Lung (tissue), 12 donors: ENCODE results near the gene MTARC1. TPM values are rescaled to one million over a fixed set of nuclear protein-coding genes. Genes with fewer than 3 reads are reported as not detected.
A peak's percentile ranks its signal among the peaks of the same experiment; 100 is the strongest.

Source experiments
- ATAC-seq: fragments of 200-7000 bp; cut with Tn5 transposase; one replicate; pipeline ENCODE4 v1.9.1; 2020; ENCODE audit warnings: moderate number of reproducible peaks; ENCODE audit not compliant: insufficient read depth, low FRiP score
- DNase-seq, 3 donors: peaks; one replicate each; pipeline ENCODE4 v3.0.0-alpha.2; 2013 to 2017
- H3K27ac ChIP-seq, 2 donors: one replicate each; pipeline ENCODE4 v1.5.1; 2013; ENCODE audit warnings: mild to moderate bottlenecking in 2 of 2, moderate library complexity in 2 of 2, control low read depth in 1 of 2, inconsistent platforms in 1 of 2, low read depth in 1 of 2, low read length in 1 of 2
- H3K27me3 ChIP-seq, 3 donors: one replicate each; pipeline ENCODE4 v1.5.1; 2013; ENCODE audit warnings: low read length in 2 of 3; ENCODE audit not compliant: control insufficient read depth in 3 of 3, insufficient read depth in 3 of 3
- H3K36me3 ChIP-seq, 4 donors: one replicate each; pipeline ENCODE4 v1.5.1; 2013; ENCODE audit warnings: low read length in 4 of 4, mild to moderate bottlenecking in 1 of 4, moderate library complexity in 1 of 4; ENCODE audit not compliant: control insufficient read depth in 4 of 4, insufficient read depth in 4 of 4
- H3K4me1 ChIP-seq, 5 donors: one replicate each; pipeline ENCODE4 v1.5.1; 2013; ENCODE audit warnings: low read length in 5 of 5, mild to moderate bottlenecking in 2 of 5, moderate library complexity in 1 of 5; ENCODE audit not compliant: control insufficient read depth in 5 of 5, insufficient read depth in 5 of 5
- H3K4me3 ChIP-seq: one replicate; pipeline ENCODE4 v1.5.1; 2013; ENCODE audit warnings: mild to moderate bottlenecking, control low read depth, moderate library complexity
- H3K9ac ChIP-seq, 2 donors: one replicate each; pipeline ENCODE4 v1.5.1; 2013; ENCODE audit warnings: low read length in 2 of 2, control low read depth in 1 of 2; ENCODE audit not compliant: insufficient read depth in 1 of 2
- H3K9me3 ChIP-seq, 4 donors: one replicate each; pipeline ENCODE4 v1.5.1; 2013; ENCODE audit warnings: low read length in 3 of 4, mild to moderate bottlenecking in 1 of 4, moderate library complexity in 1 of 4; ENCODE audit not compliant: control insufficient read depth in 4 of 4, insufficient read depth in 3 of 4
- WGBS, 2 donors: extraction: QIAGEN DNeasy Blood & Tissue Kit; methylation state at CpG; one replicate each; pipeline ENCODE4 v1.1.7; 2013; 5-methylcytosine and 5-hydroxymethylcytosine counted together
- polyA plus RNA-seq, 2 donors: library from polyadenylated mRNA; stranded (reverse); fragments of 200-250 nt; gene quantifications; one replicate each; pipeline ENCODE4 v1.2.1, GENCODE V29; 2013
- total RNA-seq, 2 donors: library from RNA; depleted of rRNA in 1 of 2; stranded (reverse); fragments of >200 nt in 1 of 2; gene quantifications; one replicate each; pipeline ENCODE4 v1.2.1, GENCODE V29; 2014 to 2021
- TF ChIP-seq, protein P1 (sequence below): IDR thresholded peaks from 2 replicates; pipeline ENCODE4 v1.5.1; 2012; ENCODE audit warnings: mild to moderate bottlenecking; ENCODE audit errors: control extremely low read depth, extremely low read depth
- donor health status: control.
- donor health status: control.
- donor health status: Bipolar disorder and iron deficiency.
- donor health status: healthy.
- donor health status: DM: yes; HTN: yes; CAD: no.

The MTARC1 gene
- total and polyA plus RNA-seq, 4 donors = 10.1 to 22.3 (median 15.7) TPM

DNA sequence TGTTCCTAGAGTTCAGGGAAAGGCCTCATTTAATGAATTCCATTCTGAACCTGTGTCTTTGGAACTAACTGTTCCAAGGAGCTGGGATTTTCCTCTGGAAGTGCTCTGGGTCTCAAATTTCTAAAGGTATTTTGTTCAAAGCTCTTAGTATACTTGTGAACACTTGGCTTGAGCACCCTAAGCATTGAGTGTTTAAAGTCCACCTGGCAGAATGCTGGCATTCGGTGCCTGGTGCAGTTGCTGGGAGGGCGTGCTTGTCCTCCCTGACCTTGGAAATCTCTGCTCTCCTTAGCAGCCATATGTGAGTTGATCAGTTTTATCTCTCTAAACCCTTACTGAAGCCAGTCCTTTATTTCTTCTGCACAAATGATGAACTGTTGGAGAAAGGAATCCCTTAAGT is 35.6 kb upstream of the MTARC1 start:
- Histone ChIP-seq H3K4me1 (peaks cover 9 to 73% (median 37%) of the 10 kb centered on the region in 5 donors), H3K36me3 (peaks cover 0 to 18% (median 14%) of the 10 kb centered on the region in 4 donors), H3K9ac (no peak overlapping the region), H3K27me3 (no peaks in the 10 kb centered on the region), H3K4me3 (no peak overlapping the region), H3K27ac (no peak overlapping the region), H3K9me3 (peaks cover 0 to 3% (median 0%) of the 10 kb centered on the region in 4 donors)
- WGBS, 2 donors = 59 to 83% methylated on average over 2 of the region's 2 CpGs
- ATAC-seq (no peak), DNase-seq (peak; percentile 53 to 77 (median 55))
- TF ChIP-seq, protein P1, sequence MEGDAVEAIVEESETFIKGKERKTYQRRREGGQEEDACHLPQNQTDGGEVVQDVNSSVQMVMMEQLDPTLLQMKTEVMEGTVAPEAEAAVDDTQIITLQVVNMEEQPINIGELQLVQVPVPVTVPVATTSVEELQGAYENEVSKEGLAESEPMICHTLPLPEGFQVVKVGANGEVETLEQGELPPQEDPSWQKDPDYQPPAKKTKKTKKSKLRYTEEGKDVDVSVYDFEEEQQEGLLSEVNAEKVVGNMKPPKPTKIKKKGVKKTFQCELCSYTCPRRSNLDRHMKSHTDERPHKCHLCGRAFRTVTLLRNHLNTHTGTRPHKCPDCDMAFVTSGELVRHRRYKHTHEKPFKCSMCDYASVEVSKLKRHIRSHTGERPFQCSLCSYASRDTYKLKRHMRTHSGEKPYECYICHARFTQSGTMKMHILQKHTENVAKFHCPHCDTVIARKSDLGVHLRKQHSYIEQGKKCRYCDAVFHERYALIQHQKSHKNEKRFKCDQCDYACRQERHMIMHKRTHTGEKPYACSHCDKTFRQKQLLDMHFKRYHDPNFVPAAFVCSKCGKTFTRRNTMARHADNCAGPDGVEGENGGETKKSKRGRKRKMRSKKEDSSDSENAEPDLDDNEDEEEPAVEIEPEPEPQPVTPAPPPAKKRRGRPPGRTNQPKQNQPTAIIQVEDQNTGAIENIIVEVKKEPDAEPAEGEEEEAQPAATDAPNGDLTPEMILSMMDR = no peak

DNA sequence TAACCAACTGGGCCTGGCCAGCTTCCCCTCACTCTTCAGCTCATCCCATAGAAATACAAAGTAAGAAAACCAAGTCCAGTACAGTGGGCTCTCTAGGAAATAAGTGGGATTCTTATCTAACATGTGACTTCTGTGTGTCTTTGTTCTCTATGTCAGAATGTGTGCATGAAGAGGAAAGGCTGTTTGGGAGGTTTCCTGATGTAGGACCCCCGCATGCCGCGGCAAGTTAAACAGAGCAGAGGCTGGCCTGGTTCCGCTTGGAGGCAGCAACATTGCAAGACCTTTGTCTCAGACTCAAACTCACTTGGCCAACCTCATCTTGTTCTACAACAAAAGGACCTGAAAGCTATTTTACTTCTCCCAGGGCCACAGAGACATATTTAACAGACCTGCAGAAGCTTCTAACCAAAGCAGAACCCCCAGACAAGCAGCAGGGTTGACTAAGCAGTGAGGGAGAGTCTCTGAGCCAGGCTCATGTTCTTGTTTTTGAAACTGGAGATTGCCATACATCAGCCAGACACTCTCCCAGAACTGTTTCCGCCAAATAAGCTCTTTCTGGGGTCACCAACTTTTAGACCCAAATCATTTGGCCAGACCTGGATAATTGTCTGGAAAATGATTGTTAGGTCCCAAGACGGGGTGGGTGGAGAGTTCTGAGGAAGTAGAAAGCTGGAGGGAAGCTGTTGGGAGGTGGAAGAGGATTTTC is 32.3 kb upstream of the MTARC1 start:
- WGBS, 2 donors = 70 to 78% methylated on average over 6 of the region's 6 CpGs
- Histone ChIP-seq H3K4me1 (peaks cover 9 to 51% (median 37%) of the 10 kb centered on the region in 5 donors), H3K27ac (no peak overlapping the region), H3K9ac (peak overlapping the region in 1 of 2 donors; percentile 51), H3K36me3 (peaks cover 0 to 29% (median 18%) of the 10 kb centered on the region in 4 donors), H3K27me3 (no peaks in the 10 kb centered on the region), H3K9me3 (peaks cover 0 to 3% (median 0%) of the 10 kb centered on the region in 4 donors), H3K4me3 (no peak overlapping the region)
- ATAC-seq (no peak), DNase-seq (peak; percentile 87 to 97 (median 95))
- TF ChIP-seq, protein P1 = no peak

DNA sequence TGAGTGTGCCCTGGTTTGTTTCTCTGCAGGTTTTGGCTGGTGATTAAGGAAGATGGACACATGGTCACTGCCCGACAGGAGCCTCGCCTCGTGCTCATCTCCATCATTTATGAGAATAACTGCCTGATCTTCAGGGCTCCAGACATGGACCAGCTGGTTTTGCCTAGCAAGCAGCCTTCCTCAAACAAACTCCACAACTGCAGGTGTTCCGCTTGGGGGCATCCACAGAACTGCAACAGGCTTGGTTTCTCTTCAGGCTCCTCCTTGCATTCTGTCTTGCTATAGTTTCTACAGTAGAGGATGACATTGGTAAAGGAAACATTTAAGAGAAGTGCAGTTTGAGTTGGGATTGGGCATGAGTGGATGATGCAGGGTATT is 31.8 kb upstream of the MTARC1 start:
- Histone ChIP-seq H3K9ac (no peak overlapping the region), H3K4me3 (no peak overlapping the region), H3K27ac (no peak overlapping the region), H3K27me3 (no peaks in the 10 kb centered on the region), H3K36me3 (peaks cover 0 to 29% (median 18%) of the 10 kb centered on the region in 4 donors), H3K9me3 (peaks cover 0 to 2% (median 0%) of the 10 kb centered on the region in 4 donors), H3K4me1 (peaks cover 8 to 46% (median 35%) of the 10 kb centered on the region in 5 donors)
- TF ChIP-seq, protein P1 = no peak
- DNase-seq (no peak), ATAC-seq (no peak)
- WGBS, 2 donors = 95 to 97% methylated on average over 4 of the region's 4 CpGs
